Activated naive CD8-positive, alpha-beta T cell treated with anti-CD3 and anti-CD28 coated beads for 36 hours (primary cell): ENCODE data around the gene PRRT3. TPM values are rescaled to one million over a fixed set of nuclear protein-coding genes. Genes with fewer than 3 reads are reported as not detected.

ENCODE experiments used
- DNase-seq: peaks from one replicate; pipeline ENCODE4 v3.0.0; 2021
- H3K27ac Mint-ChIP-seq: one replicate; pipeline ENCODE4 v1.8.0; 2022; ENCODE audit warnings: mild to moderate bottlenecking, moderate library complexity, mixed read lengths
- H3K27me3 Mint-ChIP-seq: one replicate; pipeline ENCODE4 v1.8.0; 2022; ENCODE audit warnings: mild to moderate bottlenecking, mixed read lengths
- H3K36me3 Mint-ChIP-seq: one replicate; pipeline ENCODE4 v1.8.0; 2021; ENCODE audit warnings: mild to moderate bottlenecking, mixed read lengths
- H3K4me1 Mint-ChIP-seq: one replicate; pipeline ENCODE4 v1.8.0; 2021; ENCODE audit warnings: mixed read lengths
- H3K4me3 Mint-ChIP-seq: one replicate; pipeline ENCODE4 v1.8.0; 2022; ENCODE audit warnings: mild to moderate bottlenecking, moderate library complexity, mixed read lengths
- H3K9me3 Mint-ChIP-seq: one replicate; pipeline ENCODE4 v1.8.0; 2022; ENCODE audit warnings: mixed read lengths
- total RNA-seq, 2 experiments: library from RNA; stranded (reverse); gene quantifications; one replicate each; pipeline ENCODE4 v1.2.3, GENCODE V29; 2021

Gene PRRT3
- total RNA-seq, 2 experiments from 2014 or later = 8.0 to 8.6 TPM

DNA sequence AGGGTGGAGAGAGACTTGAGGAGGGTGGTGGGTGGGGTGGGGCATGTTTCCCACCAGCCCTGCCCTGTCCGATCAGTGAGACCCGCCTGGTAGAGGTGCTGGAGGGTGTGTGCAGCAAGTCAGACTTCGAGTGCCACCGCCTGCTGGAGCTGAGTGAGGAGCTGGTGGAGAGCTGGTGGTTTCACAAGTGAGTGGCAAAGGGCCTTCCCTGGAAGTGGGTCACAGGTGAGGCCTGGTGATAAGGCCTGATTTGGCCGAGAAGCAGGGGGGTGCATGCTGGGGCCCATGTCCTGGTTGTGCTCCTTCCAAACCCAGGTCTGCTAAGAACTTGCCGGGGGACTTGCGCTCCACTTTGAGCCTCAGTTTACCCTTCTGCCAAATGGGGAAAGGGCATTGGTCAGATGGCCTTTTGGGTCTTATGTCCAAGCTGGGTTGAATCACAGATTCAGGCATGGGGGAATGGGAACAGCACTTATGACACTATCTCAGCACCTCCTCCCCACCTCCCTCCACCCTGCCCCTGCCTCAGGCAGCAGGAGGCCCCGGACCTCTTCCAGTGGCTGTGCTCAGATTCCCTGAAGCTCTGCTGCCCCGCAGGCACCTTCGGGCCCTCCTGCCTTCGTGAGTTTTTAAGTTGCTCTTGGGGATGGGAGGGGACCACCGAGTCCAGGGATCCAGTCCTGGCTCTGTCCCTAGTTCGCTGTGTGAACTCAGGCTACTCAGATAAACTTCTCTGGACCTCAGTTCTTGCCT, 14.5 kb downstream of the PRRT3 start:
- H3K27me3 Mint-ChIP-seq = no peaks in the 10 kb centered on the region
- no peak for DNase-seq
- peaks cover 7% of the 10 kb centered on the region for H3K36me3 Mint-ChIP-seq
- H3K27ac Mint-ChIP-seq = no peak overlapping the region
- H3K9me3 Mint-ChIP-seq = no peaks in the 10 kb centered on the region
- no peak overlapping the region for H3K4me3 Mint-ChIP-seq
- peaks cover 22% of the 10 kb centered on the region for H3K4me1 Mint-ChIP-seq

DNA sequence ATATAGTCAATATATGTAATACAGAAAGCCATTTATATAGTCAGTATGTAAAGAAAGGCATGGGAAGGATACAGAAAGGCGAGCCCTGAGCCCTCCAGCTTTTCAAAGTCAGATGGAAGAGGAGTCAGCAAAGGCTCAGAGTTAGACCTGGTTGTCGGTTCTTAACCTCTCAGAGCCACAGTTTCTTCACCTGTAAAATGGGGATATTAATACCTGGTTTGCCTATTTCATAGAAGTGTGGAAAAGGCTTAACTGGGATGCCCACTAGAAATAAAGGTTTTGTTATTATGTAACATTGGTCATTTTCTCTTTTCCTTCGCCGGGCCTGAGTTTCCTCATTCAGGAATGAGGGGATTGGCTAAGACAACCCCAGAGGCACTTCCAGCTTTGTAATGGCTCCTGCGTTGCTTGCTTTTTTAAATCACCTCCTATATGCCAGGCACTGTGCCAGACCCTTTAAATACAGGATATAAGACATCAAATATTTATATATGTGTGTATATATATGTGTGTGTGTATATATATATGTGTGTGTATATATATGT, 16.2 kb downstream of the PRRT3 start:
- H3K4me1 Mint-ChIP-seq = peaks cover 29% of the 10 kb centered on the region
- H3K36me3 Mint-ChIP-seq = peaks cover 4% of the 10 kb centered on the region
- no peaks in the 10 kb centered on the region for H3K9me3 Mint-ChIP-seq
- H3K4me3 Mint-ChIP-seq = no peak overlapping the region
- H3K27ac Mint-ChIP-seq = no peak overlapping the region
- H3K27me3 Mint-ChIP-seq = no peaks in the 10 kb centered on the region
- no peak for DNase-seq

DNA sequence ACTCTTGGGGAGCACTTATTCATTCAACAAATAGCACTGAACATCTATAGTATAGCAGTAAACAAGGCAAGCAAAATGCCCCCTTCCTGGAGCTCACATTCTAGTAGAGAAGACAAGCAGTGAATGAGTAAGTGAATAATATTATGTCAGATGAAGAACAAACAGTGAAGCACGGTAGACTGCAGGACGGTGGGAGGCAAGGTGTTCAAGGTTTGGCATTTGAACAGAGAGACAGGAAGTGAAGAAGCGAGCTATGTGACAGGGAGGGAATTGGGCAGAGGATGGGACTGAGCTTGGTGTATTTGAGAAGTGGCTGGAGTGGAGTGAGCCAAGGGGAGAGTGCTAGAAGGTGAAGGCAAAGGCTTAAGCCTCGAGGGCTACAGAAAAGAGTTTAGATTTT, 17.2 kb downstream of the PRRT3 start:
- no peaks in the 10 kb centered on the region for H3K9me3 Mint-ChIP-seq
- DNase-seq = no peak
- no peaks in the 10 kb centered on the region for H3K27me3 Mint-ChIP-seq
- H3K4me3 Mint-ChIP-seq = peak overlapping the region; percentile 99
- H3K36me3 Mint-ChIP-seq = peaks cover 4% of the 10 kb centered on the region
- peaks cover 29% of the 10 kb centered on the region for H3K4me1 Mint-ChIP-seq
- peak overlapping the region; percentile 36 for H3K27ac Mint-ChIP-seq

GRCh38 chr3:9934235-9934621, 18.0 kb downstream of the PRRT3 start:
- no peaks in the 10 kb centered on the region for H3K27me3 Mint-ChIP-seq
- DNase-seq = no peak
- H3K9me3 Mint-ChIP-seq = no peaks in the 10 kb centered on the region
- peaks cover 4% of the 10 kb centered on the region for H3K36me3 Mint-ChIP-seq
- H3K27ac Mint-ChIP-seq = peak overlapping the region; percentile 95
- H3K4me1 Mint-ChIP-seq = peaks cover 29% of the 10 kb centered on the region
- H3K4me3 Mint-ChIP-seq = peak overlapping the region; percentile 99

GRCh38 chr3:9933561-9934234, 18.5 kb downstream of the PRRT3 start, which contains the start of gene CRELD1:
Gene CRELD1 (plus strand): TSS chr3:9933834. CDS start chr3:9934439, 605 bp downstream.
- Mint-ChIP-seq H3K9me3 (no peaks in the 10 kb centered on the region), H3K36me3 (peaks cover 4% of the 10 kb centered on the region), H3K27me3 (no peaks in the 10 kb centered on the region), H3K4me3 (peak within 1 kb of the TSS; percentile 99), H3K4me1 (peaks cover 29% of the 10 kb centered on the region), H3K27ac (peak within 1 kb of the TSS; percentile 95)
- peak; percentile 98 for DNase-seq

DNA sequence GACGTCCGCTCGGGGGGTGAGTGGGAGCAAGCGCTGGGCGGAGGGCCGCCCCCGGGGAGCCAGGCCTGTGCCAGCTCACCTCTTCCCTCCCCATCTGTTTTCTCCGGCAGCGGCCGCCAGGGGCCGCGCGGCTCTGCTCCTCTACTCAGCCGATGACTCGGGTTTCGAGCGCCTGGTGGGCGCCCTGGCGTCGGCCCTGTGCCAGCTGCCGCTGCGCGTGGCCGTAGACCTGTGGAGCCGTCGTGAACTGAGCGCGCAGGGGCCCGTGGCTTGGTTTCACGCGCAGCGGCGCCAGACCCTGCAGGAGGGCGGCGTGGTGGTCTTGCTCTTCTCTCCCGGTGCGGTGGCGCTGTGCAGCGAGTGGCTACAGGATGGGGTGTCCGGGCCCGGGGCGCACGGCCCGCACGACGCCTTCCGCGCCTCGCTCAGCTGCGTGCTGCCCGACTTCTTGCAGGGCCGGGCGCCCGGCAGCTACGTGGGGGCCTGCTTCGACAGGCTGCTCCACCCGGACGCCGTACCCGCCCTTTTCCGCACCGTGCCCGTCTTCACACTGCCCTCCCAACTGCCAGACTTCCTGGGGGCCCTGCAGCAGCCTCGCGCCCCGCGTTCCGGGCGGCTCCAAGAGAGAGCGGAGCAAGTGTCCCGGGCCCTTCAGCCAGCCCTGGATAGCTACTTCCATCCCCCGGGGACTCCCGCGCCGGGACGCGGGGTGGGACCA, 19.2 kb downstream of the PRRT3 start:
- peak; percentile 91 for DNase-seq

DNA sequence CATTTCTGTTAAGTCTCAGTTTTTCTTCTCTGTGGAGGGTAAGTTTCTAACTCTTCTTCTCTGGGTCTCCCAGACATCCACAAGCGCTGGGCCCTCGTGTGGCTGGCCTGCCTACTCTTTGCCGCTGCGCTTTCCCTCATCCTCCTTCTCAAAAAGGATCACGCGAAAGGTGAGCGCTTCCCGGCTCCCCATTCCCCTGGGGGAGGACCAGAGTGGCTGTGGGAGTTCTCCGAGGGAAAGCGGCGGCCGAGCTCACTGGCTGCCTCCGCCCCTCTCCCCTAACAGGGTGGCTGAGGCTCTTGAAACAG, 19.7 kb downstream of the PRRT3 start:
- Mint-ChIP-seq H3K36me3 (peaks cover 4% of the 10 kb centered on the region), H3K4me1 (peaks cover 29% of the 10 kb centered on the region), H3K9me3 (no peaks in the 10 kb centered on the region), H3K4me3 (peak overlapping the region; percentile 99), H3K27me3 (no peaks in the 10 kb centered on the region), H3K27ac (peak overlapping the region; percentile 95)
- no peak for DNase-seq

More for the DNA sequence above, 19.2 kb downstream of the PRRT3 start:
- Mint-ChIP-seq H3K27ac (peak overlapping the region; percentile 95), H3K36me3 (peaks cover 4% of the 10 kb centered on the region), H3K4me1 (peaks cover 29% of the 10 kb centered on the region), H3K4me3 (peak overlapping the region; percentile 99), H3K27me3 (no peaks in the 10 kb centered on the region), H3K9me3 (no peaks in the 10 kb centered on the region)

DNA sequence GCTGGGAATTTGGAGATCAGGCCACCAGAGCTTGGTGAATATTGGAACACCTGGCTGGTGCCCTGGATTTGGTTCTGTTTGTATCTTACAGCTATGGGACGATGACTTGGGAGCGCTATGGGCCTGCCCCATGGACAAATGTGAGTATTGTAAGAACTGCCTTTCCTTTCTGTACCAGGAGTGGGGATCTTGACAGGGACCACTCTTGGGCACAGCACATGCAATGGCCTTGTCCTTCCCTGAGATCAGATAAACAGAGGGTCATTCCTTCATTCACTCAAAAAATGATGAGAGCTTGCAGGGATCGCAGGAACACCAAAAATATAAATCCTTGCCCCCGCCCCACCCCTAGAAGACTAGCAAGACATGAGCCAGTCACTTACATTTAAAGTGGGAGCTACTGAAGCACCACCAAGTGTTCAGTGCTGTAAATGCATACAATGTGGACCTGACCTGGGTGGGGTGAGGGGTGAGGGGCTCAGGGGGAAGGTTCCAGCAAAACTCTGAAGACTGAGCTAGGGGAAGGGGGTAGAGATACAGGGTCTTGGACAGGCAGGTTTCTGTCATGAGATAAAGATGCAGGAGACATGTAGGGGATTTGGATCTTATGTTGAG, 21.3 kb downstream of the PRRT3 start:
- peak overlapping the region; percentile 36 for H3K27ac Mint-ChIP-seq
- no peaks in the 10 kb centered on the region for H3K9me3 Mint-ChIP-seq
- DNase-seq = no peak
- H3K27me3 Mint-ChIP-seq = no peaks in the 10 kb centered on the region
- peaks cover 26% of the 10 kb centered on the region for H3K4me1 Mint-ChIP-seq
- peak overlapping the region; percentile 16 for H3K4me3 Mint-ChIP-seq
- no peaks in the 10 kb centered on the region for H3K36me3 Mint-ChIP-seq

GRCh38 chr3:9928158-9928557, 24.1 kb downstream of the PRRT3 start:
- H3K27ac Mint-ChIP-seq = no peak overlapping the region
- no peak overlapping the region for H3K4me3 Mint-ChIP-seq
- no peaks in the 10 kb centered on the region for H3K36me3 Mint-ChIP-seq
- DNase-seq = no peak
- H3K9me3 Mint-ChIP-seq = no peaks in the 10 kb centered on the region
- peaks cover 8% of the 10 kb centered on the region for H3K4me1 Mint-ChIP-seq
- no peaks in the 10 kb centered on the region for H3K27me3 Mint-ChIP-seq

DNA sequence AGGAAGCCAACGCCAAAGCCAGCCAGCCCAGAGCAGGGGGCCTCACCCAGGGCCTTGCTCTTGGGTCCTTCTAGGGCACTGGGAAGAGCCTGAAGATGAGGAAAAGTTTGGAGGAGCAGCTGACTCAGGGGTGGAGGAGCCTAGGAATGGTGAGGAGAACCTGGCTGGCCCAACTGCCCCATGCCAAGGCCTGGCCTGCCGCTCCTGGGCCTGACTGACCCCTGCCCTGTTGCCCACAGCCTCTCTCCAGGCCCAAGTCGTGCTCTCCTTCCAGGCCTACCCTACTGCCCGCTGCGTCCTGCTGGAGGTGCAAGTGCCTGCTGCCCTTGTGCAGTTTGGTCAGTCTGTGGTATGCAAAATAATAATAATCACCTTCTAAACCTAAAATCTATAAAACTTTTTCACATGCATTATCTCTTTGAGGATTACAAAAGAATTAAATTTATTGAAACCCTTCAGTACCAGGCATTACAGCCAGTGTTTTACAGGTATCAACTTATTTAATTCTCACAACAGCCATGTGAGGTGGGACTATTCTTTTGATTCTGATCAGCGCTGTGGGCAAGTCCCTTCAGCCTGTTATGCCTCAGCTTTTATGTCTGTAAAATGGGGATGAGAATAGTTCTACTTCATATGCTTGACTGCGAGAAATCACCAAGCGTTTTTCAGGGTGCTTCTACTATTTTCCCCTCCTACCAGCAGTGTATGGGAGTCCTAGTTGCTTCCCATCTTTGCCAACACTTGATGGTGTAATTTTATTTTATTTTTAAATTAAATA, 33.8 kb downstream of the PRRT3 start:
- Mint-ChIP-seq H3K4me3 (no peak overlapping the region), H3K36me3 (no peaks in the 10 kb centered on the region), H3K27me3 (peaks cover 12% of the 10 kb centered on the region), H3K27ac (no peak overlapping the region), H3K9me3 (no peaks in the 10 kb centered on the region), H3K4me1 (peaks cover 11% of the 10 kb centered on the region)
- DNase-seq = no peak

DNA sequence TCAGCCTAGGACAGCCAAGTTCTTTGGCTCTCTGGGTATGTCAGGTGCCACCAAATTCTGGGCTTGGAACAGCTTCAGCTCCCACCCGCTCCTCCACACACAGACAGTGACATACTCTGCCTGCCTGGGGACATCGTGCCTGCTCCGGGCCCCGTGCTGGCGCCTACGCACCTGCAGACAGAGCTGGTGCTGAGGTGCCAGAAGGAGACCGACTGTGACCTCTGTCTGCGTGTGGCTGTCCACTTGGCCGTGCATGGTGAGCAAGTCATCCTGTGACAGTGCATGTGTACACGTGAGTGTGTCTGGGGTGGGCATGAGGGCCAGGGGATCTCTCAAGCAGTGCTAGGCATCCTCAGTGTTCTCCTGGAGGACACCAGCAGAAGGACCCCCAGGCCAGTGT, 34.4 kb downstream of the PRRT3 start:
- no peaks in the 10 kb centered on the region for H3K36me3 Mint-ChIP-seq
- H3K4me3 Mint-ChIP-seq = no peak overlapping the region
- DNase-seq = no peak
- peaks cover 12% of the 10 kb centered on the region for H3K27me3 Mint-ChIP-seq
- H3K9me3 Mint-ChIP-seq = no peaks in the 10 kb centered on the region
- no peak overlapping the region for H3K27ac Mint-ChIP-seq
- H3K4me1 Mint-ChIP-seq = peaks cover 11% of the 10 kb centered on the region

DNA sequence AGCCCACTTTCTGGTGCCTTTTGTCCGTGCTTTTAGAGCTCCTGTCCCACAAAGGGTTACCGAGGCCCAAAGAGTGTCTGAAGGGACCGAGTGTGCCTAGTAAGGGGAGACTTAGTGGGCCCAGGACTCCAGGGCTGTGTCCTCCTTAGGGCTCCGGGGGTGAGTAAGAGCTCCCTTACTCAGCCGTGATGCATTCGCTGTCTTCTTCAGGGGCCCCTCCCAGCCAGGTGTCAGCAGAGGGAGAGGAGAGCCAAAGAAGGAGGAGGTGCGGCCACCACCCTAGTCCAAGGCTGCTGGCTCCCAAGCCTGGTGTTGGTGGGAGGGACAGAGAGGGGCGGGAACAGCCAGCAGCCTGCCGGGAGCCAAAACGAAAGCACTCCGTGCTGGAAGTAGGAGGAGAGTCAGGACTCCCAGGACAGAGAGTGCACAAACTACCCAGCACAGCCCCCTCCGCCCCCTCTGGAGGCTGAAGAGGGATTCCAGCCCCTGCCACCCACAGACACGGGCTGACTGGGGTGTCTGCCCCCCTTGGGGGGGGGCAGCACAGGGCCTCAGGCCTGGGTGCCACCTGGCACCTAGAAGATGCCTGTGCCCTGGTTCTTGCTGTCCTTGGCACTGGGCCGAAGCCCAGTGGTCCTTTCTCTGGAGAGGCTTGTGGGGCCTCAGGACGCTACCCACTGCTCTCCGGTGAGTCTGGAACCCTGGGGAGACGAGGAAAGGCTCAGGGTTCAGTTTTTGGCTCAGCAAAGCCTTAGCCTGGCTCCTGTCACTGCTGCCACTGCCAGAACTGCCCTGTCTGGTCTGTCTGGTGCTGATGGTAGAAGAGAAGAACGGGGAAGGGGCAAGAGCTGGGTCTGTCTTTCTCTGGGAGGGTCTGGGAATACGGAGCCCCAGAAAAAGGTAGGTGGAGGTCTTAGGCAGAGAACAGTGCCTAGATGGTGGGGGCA, 35.2 kb downstream of the PRRT3 start, which contains the start of gene IL17RC:
TSS of gene IL17RC (plus strand) at position 365 of the 947 bp plus-strand sequence. CDS start at position 583, 218 bp downstream.
- Mint-ChIP-seq H3K27me3 (peaks cover 16% of the 10 kb centered on the region), H3K4me3 (peak within 1 kb of the TSS; percentile 74), H3K4me1 (peaks cover 14% of the 10 kb centered on the region), H3K27ac (peak within 1 kb of the TSS; percentile 38), H3K36me3 (no peaks in the 10 kb centered on the region), H3K9me3 (no peaks in the 10 kb centered on the region)
- DNase-seq = peak; percentile 35

DNA sequence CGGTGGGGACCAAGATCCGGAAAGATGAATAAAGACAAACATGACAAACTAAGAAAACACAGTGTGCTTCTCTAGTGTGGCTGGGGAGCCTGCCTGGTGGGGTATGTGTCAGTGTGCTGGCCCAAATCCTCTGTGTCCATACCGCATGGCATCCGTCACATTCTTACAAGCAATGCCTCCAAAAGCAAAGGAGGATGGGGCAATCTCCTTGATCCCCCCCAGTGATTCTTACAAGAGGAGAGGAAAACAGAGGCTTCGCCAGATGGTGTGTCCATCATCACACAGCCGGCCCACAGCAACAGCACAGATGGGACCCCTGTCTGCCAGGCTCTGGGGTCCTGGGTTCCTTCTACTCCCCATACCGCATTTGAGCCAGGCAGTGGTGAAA, 35.9 kb downstream of the PRRT3 start:
- DNase-seq = no peak
- Mint-ChIP-seq H3K27ac (peak overlapping the region; percentile 38), H3K36me3 (no peaks in the 10 kb centered on the region), H3K27me3 (peaks cover 19% of the 10 kb centered on the region), H3K4me1 (peaks cover 14% of the 10 kb centered on the region), H3K4me3 (peak overlapping the region; percentile 74), H3K9me3 (no peaks in the 10 kb centered on the region)
